Spinal cord (tissue), 10 donors: ENCODE data around the gene CNIH4. TPM values are rescaled to one million over a fixed set of nuclear protein-coding genes. Genes with fewer than 3 reads are reported as not detected.
"Not testable (repeated sequence)": the region's sequence is repeated elsewhere in the genome, so short reads cannot be mapped to it uniquely, and the experiment has no call there.

Source experiments
- DNase-seq, 6 donors: peaks; one replicate each; pipeline versions ENCODE4 v3.0.0 to v3.0.0-alpha.2; 2013 to 2015; ENCODE audit warnings: low spot score in 6 of 6, low read depth in 4 of 6
- H3K27ac ChIP-seq: one replicate; pipeline ENCODE4 v1.5.1; 2013; ENCODE audit warnings: low read depth, low read length, control low read depth
- H3K27me3 ChIP-seq: one replicate; pipeline ENCODE4 v1.6.1; 2013; ENCODE audit warnings: low read length; ENCODE audit not compliant: control insufficient read depth, insufficient read depth
- H3K36me3 ChIP-seq: one replicate; pipeline ENCODE4 v1.6.1; 2013; ENCODE audit warnings: low read length; ENCODE audit not compliant: control insufficient read depth, insufficient read depth
- H3K4me1 ChIP-seq: one replicate; pipeline ENCODE4 v1.6.1; 2013; ENCODE audit warnings: low read length; ENCODE audit not compliant: control insufficient read depth, insufficient read depth
- H3K4me3 ChIP-seq: one replicate; pipeline ENCODE4 v1.5.1; 2013; ENCODE audit warnings: low read depth, low read length, control low read depth
- H3K9me3 ChIP-seq: one replicate; pipeline ENCODE4 v1.6.1; 2013; ENCODE audit warnings: low read length; ENCODE audit not compliant: control insufficient read depth, insufficient read depth
- WGBS: methylation state at CpG from one replicate; pipeline ENCODE4 v1.1.5; 2013; ENCODE audit warnings: missing lambda C conversion rate; ENCODE audit not compliant: insufficient coverage; 5-methylcytosine and 5-hydroxymethylcytosine counted together
- polyA plus RNA-seq, 2 donors: library from polyadenylated mRNA; unstranded; fragments of 120-200 nt; gene quantifications; one replicate each; pipeline ENCODE4 v1.2.1, GENCODE V29; 2013; ENCODE audit not compliant: insufficient read length in 2 of 2
- total RNA-seq, 2 donors: library from RNA; depleted of rRNA in 1 of 2; stranded (reverse); fragments of 120-200 nt in 1 of 2; fragments of >200 nt in 1 of 2; gene quantifications; one replicate each; pipeline versions ENCODE4 v1.2.3 to v1.2.4, GENCODE V29; 2013 to 2014
- donor health status: healthy.

The CNIH4 gene
- total and polyA plus RNA-seq, 4 donors = 32.5 to 46.1 (median 33.3) TPM

GRCh38 chr1:224329842-224330753 is 26.6 kb upstream of the CNIH4 start, which contains the start of gene NVL:
NVL (minus strand) TSS chr1:224330172; CDS start chr1:224330127, 45 bp downstream.
- H3K27me3 ChIP-seq = no peaks in the 10 kb centered on the region
- H3K9me3 ChIP-seq = no peaks in the 10 kb centered on the region
- peaks cover 8% of the 10 kb centered on the region for H3K4me1 ChIP-seq
- peak within 1 kb of the TSS; percentile 90 for H3K4me3 ChIP-seq
- H3K36me3 ChIP-seq = peaks cover 6% of the 10 kb centered on the region
- peak; percentile 78 to 97 (median 84) for DNase-seq
- WGBS = under 1% methylated on average over 47 of the region's 52 CpGs
- peak within 1 kb of the TSS; percentile 95 for H3K27ac ChIP-seq

GRCh38 chr1:224331326-224331725 is 25.4 kb upstream of the CNIH4 start:
- no CpG with 5 or more reads among the region's 2 CpGs for WGBS
- Histone ChIP-seq H3K27ac (no peak overlapping the region), H3K27me3 (no peaks in the 10 kb centered on the region), H3K36me3 (no peaks in the 10 kb centered on the region), H3K4me1 (peaks cover 8% of the 10 kb centered on the region), H3K4me3 (no peak overlapping the region), H3K9me3 (no peaks in the 10 kb centered on the region)
- DNase-seq = no peak

GRCh38 chr1:224331824-224332223 is 24.9 kb upstream of the CNIH4 start:
- DNase-seq = no peak
- H3K9me3 ChIP-seq = no peaks in the 10 kb centered on the region
- no peaks in the 10 kb centered on the region for H3K27me3 ChIP-seq
- peaks cover 8% of the 10 kb centered on the region for H3K4me1 ChIP-seq
- 100% methylated on average over 1 of the region's 2 CpGs for WGBS
- no peak overlapping the region for H3K27ac ChIP-seq
- no peaks in the 10 kb centered on the region for H3K36me3 ChIP-seq
- no peak overlapping the region for H3K4me3 ChIP-seq

- Histone ChIP-seq H3K4me1 (peaks cover 8% of the 10 kb centered on the region), H3K27me3 (no peaks in the 10 kb centered on the region), H3K4me3 (no peak overlapping the region), H3K9me3 (no peaks in the 10 kb centered on the region), H3K27ac (no peak overlapping the region), H3K36me3 (no peaks in the 10 kb centered on the region)
- DNase-seq = peak; percentile 17 to 89 (median 37)
- 14% methylated on average over 1 of the region's 3 CpGs for WGBS
Measured at GRCh38 chr1:224333309-224333926, 23.3 kb upstream of the CNIH4 start.

- WGBS = no CpG with 5 or more reads among the region's 5 CpGs
- H3K36me3 ChIP-seq = no peaks in the 10 kb centered on the region
- no peak for DNase-seq
Measured at GRCh38 chr1:224333939-224334786, 22.5 kb upstream of the CNIH4 start.

GRCh38 chr1:224338150-224338838 is 18.4 kb upstream of the CNIH4 start:
- Histone ChIP-seq H3K4me3 (no peak overlapping the region), H3K4me1 (peaks cover 6% of the 10 kb centered on the region), H3K27ac (no peak overlapping the region), H3K36me3 (no peaks in the 10 kb centered on the region), H3K27me3 (peaks cover 6% of the 10 kb centered on the region), H3K9me3 (no peaks in the 10 kb centered on the region)
- WGBS = 75% methylated on average over 3 of the region's 4 CpGs
- no peak for DNase-seq

More at GRCh38 chr1:224333939-224334786, 22.5 kb upstream of the CNIH4 start:
- Histone ChIP-seq H3K4me3 (no peak overlapping the region), H3K27me3 (no peaks in the 10 kb centered on the region), H3K9me3 (no peaks in the 10 kb centered on the region), H3K4me1 (peaks cover 3% of the 10 kb centered on the region), H3K27ac (no peak overlapping the region)

- Histone ChIP-seq H3K4me3 (no peak overlapping the region), H3K36me3 (no peaks in the 10 kb centered on the region), H3K4me1 (peaks cover 6% of the 10 kb centered on the region), H3K27me3 (peaks cover 6% of the 10 kb centered on the region), H3K9me3 (peaks cover 5% of the 10 kb centered on the region), H3K27ac (no peak overlapping the region)
- peak in 1 of 6 donors; percentile 3 for DNase-seq
- no CpG with 5 or more reads among the region's 4 CpGs for WGBS
Measured at GRCh38 chr1:224339442-224340033, 17.1 kb upstream of the CNIH4 start.

- 1% methylated on average over 18 of the region's 36 CpGs for WGBS
- H3K27ac ChIP-seq, H3K36me3 ChIP-seq, H3K9me3 ChIP-seq, H3K27me3 ChIP-seq, H3K4me1 ChIP-seq: not testable (repeated sequence)
- peak in 2 of 6 donors; percentile 14 to 32 for DNase-seq
- peak overlapping the region; percentile 42 for H3K4me3 ChIP-seq
Measured at GRCh38 chr1:224340453-224341384, 16.0 kb upstream of the CNIH4 start.
